ENCODE data around the gene BTNL3.
"Not testable (repeated sequence)": the region's sequence is repeated elsewhere in the genome, so short reads cannot be mapped to it uniquely, and the experiment has no call there.

BTNL3 gene

GRCh38 chr5:180988592-180988991 is at the start of gene BTNL3:
BTNL3 (plus strand) TSS chr5:180988846; CDS start chr5:180989029, 183 bp downstream.
- DNase-seq (ENCODE audit: extremely low read depth in 1 of 2, low read depth in 1 of 2), result no peak

- DNase-seq (ENCODE audit: extremely low read depth in 1 of 2, low read depth in 1 of 2), result no peak
Measured at GRCh38 chr5:180950291-180950949, 38.2 kb upstream of the BTNL3 start.

- DNase-seq (ENCODE audit: extremely low read depth in 1 of 2, low read depth in 1 of 2), result no peak
Measured at GRCh38 chr5:180959661-180960060, 29.0 kb upstream of the BTNL3 start.

GRCh38 chr5:180960209-180960608 is 28.4 kb upstream of the BTNL3 start:
- no peak for DNase-seq (ENCODE audit: extremely low read depth in 1 of 2, low read depth in 1 of 2)

GRCh38 chr5:180969406-180969805 is 19.2 kb upstream of the BTNL3 start:
- no peak for DNase-seq (ENCODE audit: extremely low read depth in 1 of 2, low read depth in 1 of 2)

- no peak for DNase-seq (ENCODE audit: extremely low read depth in 1 of 2, low read depth in 1 of 2)
Measured at GRCh38 chr5:180970336-180970735, 18.3 kb upstream of the BTNL3 start.

- DNase-seq (ENCODE audit: extremely low read depth in 1 of 2, low read depth in 1 of 2), result no peak
Measured at GRCh38 chr5:180970875-180971274, 17.8 kb upstream of the BTNL3 start.

GRCh38 chr5:180974612-180975315 is 13.9 kb upstream of the BTNL3 start:
- no peak for DNase-seq (ENCODE audit: extremely low read depth in 1 of 2, low read depth in 1 of 2)

GRCh38 chr5:180975338-180975737 is 13.3 kb upstream of the BTNL3 start:
- no peak for DNase-seq (ENCODE audit: extremely low read depth in 1 of 2, low read depth in 1 of 2)

- no peak for DNase-seq (ENCODE audit: extremely low read depth in 1 of 2, low read depth in 1 of 2)
Measured at GRCh38 chr5:180976518-180976917, 12.1 kb upstream of the BTNL3 start.

- no peak for DNase-seq (ENCODE audit: extremely low read depth in 1 of 2, low read depth in 1 of 2)
Measured at GRCh38 chr5:180977852-180978251, 10.8 kb upstream of the BTNL3 start.

- DNase-seq (ENCODE audit: extremely low read depth in 1 of 2, low read depth in 1 of 2), result no peak
Measured at GRCh38 chr5:180982008-180982741, 6.5 kb upstream of the BTNL3 start.

GRCh38 chr5:180988016-180988415 is 630 bp upstream of the BTNL3 start:
- no peak for DNase-seq (ENCODE audit: extremely low read depth in 1 of 2, low read depth in 1 of 2)

GRCh38 chr5:180990086-180990881 is 1.6 kb downstream of the BTNL3 start:
- no peak for DNase-seq (ENCODE audit: extremely low read depth in 1 of 2, low read depth in 1 of 2)

- DNase-seq (ENCODE audit: extremely low read depth in 1 of 2, low read depth in 1 of 2), result no peak
Measured at GRCh38 chr5:180990882-180991242, 2.2 kb downstream of the BTNL3 start.

GRCh38 chr5:181001947-181002346 is 13.3 kb downstream of the BTNL3 start:
- no peak for DNase-seq (ENCODE audit: extremely low read depth in 1 of 2, low read depth in 1 of 2)

GRCh38 chr5:181005791-181006190 is 17.1 kb downstream of the BTNL3 start:
- no peak for DNase-seq (ENCODE audit: extremely low read depth in 1 of 2, low read depth in 1 of 2)

- DNase-seq (ENCODE audit: extremely low read depth in 1 of 2, low read depth in 1 of 2), result no peak
Measured at GRCh38 chr5:181008136-181008535, 19.5 kb downstream of the BTNL3 start.

GRCh38 chr5:181010018-181010417 is 21.4 kb downstream of the BTNL3 start:
- not testable (repeated sequence) for DNase-seq (ENCODE audit: extremely low read depth in 1 of 2, low read depth in 1 of 2)

- not testable (repeated sequence) for DNase-seq (ENCODE audit: extremely low read depth in 1 of 2, low read depth in 1 of 2)
Measured at GRCh38 chr5:181014654-181015053, 26.0 kb downstream of the BTNL3 start.

GRCh38 chr5:181017448-181017847 is 28.8 kb downstream of the BTNL3 start:
- not testable (repeated sequence) for DNase-seq (ENCODE audit: extremely low read depth in 1 of 2, low read depth in 1 of 2)
